Measurements from ENCODE around the gene MEIOB. TPM values are rescaled to one million over a fixed set of nuclear protein-coding genes. Genes with fewer than 3 reads are reported as not detected.

MEIOB gene
- total RNA-seq, 2 experiments from 2014 or later, result not detected

DNA sequence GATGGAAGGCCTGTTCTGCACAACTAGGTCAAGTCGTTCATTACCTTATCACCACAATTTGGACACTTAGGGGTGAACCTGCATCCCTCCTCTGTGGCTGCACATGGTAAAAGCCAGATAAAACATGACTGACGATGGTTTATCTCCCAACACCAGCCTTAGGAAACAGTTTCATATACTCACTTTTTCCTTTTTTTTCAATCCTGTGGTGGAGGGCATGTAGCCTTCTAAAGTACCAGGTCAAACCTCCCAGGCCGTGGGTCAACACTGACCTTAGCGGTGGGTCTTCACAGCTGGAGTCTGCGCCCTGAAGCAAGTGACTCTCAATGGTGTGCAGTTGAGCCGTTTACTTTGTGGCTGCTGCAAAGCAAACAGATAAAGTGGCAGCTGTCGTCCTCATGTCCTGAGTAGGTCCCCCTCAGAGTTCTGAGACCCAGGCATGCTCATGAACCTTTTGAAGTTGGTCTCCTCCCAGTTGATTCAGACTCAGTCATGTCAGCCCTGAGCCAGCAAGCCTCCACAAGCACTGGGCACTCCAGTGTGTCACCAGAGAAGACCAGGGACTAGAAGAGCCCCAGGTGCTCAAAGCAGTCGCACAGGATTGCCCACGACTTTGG lies 39.0 kb downstream of the MEIOB start:
- no peak overlapping the region for H3K27ac Mint-ChIP-seq
- ChIA-PET POLR2A (no interaction called here), CTCF (no interaction called here)
- no peak for ATAC-seq
- peaks cover 13% of the 10 kb centered on the region for H3K4me1 Mint-ChIP-seq (ENCODE audit: low read depth)
- no peaks in the 10 kb centered on the region for H3K9me3 Mint-ChIP-seq (ENCODE audit: insufficient read depth)
- no peak for DNase-seq
- H3K27me3 Mint-ChIP-seq (ENCODE audit: low read depth), result no peaks in the 10 kb centered on the region
- H3K36me3 Mint-ChIP-seq (ENCODE audit: low read depth), result peaks cover 6% of the 10 kb centered on the region
- H3K4me3 Mint-ChIP-seq, result no peak overlapping the region

DNA sequence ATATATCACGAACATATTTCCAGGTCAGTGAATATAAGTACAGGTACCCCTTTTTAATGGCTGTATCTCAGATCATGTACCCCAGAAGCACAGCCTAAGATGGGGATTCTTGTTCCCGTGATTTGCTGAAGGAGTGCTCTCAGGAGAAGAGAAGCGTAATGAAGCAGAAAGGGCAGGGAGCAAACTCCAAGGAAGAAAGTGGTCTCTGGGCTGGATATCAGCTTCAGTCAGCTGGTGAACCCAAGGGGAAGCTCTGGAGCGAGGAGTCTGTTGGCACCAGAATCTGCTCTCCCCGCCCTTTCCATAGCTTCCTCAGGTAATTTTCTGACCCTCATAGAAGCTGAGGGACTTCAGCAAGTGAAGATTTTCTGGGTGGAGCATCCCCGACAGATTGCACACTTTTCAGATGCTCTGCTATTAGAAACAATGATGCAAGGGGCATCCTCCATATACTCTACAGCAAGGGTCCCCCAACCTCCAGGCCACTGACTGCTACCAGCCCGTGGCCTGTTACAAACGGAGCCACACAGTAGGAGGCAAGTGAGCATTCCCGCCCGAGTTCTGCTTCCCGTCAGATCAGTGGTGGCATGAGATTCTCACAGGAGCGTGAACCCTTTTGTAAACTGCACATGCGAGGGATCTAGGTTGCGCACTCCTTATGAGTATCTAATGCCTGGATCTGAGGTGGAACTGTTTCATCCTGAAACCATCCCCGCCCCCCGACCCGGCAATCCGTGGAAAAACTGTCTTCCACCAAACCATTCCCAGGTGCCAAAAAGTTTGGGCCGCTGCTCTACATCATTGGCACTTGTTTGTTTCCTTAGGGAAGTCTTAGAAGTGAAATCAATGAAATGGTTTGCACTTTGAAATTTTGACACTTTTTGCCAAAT lies 40.5 kb downstream of the MEIOB start:
- ChIA-PET CTCF (no interaction called here), POLR2A (no interaction called here)
- Mint-ChIP-seq H3K27me3 (ENCODE audit: low read depth) (no peaks in the 10 kb centered on the region), H3K27ac (no peak overlapping the region), H3K9me3 (ENCODE audit: insufficient read depth) (no peaks in the 10 kb centered on the region), H3K4me3 (no peak overlapping the region), H3K36me3 (ENCODE audit: low read depth) (peaks cover 6% of the 10 kb centered on the region), H3K4me1 (ENCODE audit: low read depth) (peaks cover 20% of the 10 kb centered on the region)
- no peak for DNase-seq
- no peak for ATAC-seq

DNA sequence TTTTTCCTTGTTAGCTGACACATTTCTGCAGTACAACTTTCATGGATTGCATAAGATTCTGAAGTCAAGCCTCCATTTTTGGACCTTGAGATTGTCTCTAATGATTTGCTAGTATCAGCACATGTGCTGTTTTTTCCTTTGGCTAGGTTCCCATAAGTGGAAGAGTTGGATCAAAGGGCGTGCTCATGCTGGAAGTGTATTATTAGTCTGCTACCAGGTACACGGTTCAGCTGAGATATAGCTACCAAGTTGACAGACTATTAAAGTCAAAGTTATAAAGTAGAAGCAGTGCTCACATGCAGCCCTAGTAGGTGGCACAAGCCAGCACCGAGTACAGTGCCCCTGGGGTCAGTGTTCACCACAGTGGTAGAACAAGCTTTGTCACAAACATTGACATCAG lies 41.8 kb downstream of the MEIOB start:
- no peak overlapping the region for H3K4me3 Mint-ChIP-seq
- H3K9me3 Mint-ChIP-seq (ENCODE audit: insufficient read depth), result no peaks in the 10 kb centered on the region
- H3K27me3 Mint-ChIP-seq (ENCODE audit: low read depth), result no peaks in the 10 kb centered on the region
- peaks cover 27% of the 10 kb centered on the region for H3K4me1 Mint-ChIP-seq (ENCODE audit: low read depth)
- ChIA-PET POLR2A (interaction anchor here (0.5 kb wide), 1 partner anchor 423 kb away, joined by 3 read pairs; no protein-coding TSS in a partner anchor), CTCF (no interaction called here)
- ATAC-seq, result no peak
- DNase-seq, result no peak
- no peak overlapping the region for H3K27ac Mint-ChIP-seq
- H3K36me3 Mint-ChIP-seq (ENCODE audit: low read depth), result peaks cover 6% of the 10 kb centered on the region

DNA sequence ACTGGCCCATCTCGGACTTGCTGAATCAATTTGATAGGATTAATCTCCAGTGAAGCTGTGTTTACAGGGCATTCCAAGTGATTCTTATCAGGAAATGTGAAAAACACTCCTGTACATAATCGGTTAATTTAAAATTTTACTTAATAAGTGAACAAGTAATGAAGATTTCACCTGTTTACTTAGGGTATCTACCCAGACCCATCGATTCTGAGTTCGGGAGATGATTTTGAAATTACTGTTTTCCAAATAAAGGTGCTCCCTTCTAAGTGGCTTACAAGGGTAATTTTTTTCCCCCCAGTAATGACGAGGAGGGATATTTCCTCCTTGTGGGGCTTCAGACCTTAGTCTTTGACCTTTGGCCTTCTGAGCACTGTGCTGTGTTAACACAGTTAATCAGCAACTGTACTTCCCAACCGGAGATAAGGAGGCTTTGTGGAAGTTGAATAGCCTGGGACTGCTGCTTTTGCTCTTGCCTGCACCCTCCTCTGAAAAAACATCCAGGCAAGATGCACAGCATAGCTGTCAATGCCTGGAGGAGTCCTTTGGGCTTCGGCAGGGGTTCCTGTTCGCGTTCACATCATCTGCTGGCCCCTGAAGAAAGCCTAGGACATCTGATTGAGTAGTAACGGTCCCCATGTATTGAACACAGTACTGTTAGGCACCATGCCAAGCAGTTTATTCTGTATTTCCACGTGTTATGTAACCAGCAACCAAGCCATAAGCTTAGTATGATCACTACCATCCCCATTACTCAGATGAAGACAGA lies 43.1 kb downstream of the MEIOB start:
- H3K4me1 Mint-ChIP-seq (ENCODE audit: low read depth), result peaks cover 39% of the 10 kb centered on the region
- no peaks in the 10 kb centered on the region for H3K9me3 Mint-ChIP-seq (ENCODE audit: insufficient read depth)
- no peak for DNase-seq
- no peak overlapping the region for H3K27ac Mint-ChIP-seq
- no peaks in the 10 kb centered on the region for H3K27me3 Mint-ChIP-seq (ENCODE audit: low read depth)
- peaks cover 6% of the 10 kb centered on the region for H3K36me3 Mint-ChIP-seq (ENCODE audit: low read depth)
- ChIA-PET POLR2A (no interaction called here), CTCF (no interaction called here)
- no peak for ATAC-seq
- H3K4me3 Mint-ChIP-seq, result peak overlapping the region; percentile 50

DNA sequence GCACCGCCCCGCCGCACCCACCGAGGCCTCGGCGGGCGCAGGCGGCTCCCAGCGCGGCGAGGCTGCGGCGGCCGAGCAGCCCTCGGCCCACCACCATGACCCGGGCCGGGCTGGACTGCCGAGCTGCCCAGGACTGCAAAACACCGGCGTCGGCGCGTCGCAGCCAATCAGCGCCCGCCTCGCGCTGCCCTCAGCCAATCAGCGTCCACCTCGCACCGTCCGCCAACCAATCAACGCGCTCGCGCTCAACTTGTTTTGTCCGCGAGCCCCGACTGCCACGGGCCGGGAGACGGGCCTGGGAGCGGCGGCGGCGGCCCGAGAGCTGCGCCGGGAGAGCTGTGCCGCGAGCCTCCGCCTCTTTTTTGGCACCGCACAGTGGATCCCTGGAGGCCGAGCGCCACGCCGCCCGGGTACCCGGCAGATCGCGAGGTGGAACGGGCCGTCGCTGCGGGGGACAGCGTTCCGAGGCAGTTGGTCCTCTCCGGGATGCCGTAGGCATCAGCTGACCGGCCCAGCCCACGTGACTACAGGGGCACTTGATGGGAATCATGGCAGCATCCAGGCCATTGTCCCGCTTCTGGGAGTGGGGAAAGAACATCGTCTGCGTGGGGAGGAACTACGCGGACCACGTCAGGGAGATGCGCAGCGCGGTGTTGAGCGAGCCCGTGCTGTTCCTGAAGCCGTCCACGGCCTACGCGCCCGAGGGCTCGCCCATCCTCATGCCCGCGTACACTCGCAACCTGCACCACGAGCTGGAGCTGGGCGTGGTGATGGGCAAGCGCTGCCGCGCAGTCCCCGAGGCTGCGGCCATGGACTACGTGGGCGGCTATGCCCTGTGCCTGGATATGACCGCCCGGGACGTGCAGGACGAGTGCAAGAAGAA lies 45.0 kb downstream of the MEIOB start, which contains the start of the genes FAHD1 and HAGH:
TSS of gene FAHD1 (plus strand) at position 516 of the 883 bp plus-strand sequence. CDS start at position 549, 33 bp downstream.
TSS of gene HAGH (minus strand) at position 135 of the 883 bp plus-strand sequence. CDS start at position 97, 38 bp downstream.
- Mint-ChIP-seq H3K4me1 (ENCODE audit: low read depth) (peaks cover 41% of the 10 kb centered on the region), H3K9me3 (ENCODE audit: insufficient read depth) (no peaks in the 10 kb centered on the region), H3K27me3 (ENCODE audit: low read depth) (no peaks in the 10 kb centered on the region), H3K27ac (peak within 1 kb of the TSS; percentile 92), H3K36me3 (ENCODE audit: low read depth) (peaks cover 6% of the 10 kb centered on the region), H3K4me3 (peak within 1 kb of the TSS; percentile 97)
- POLR2A ChIA-PET, result interaction anchor here (0.8 to 2.5 kb wide), 5 partner anchors 44 to 406 kb away, joined by 3 to 6 read pairs (median 3); partner anchors contain the start of genes MAPK8IP3, NUBP2, RPS2 and SPSB3
- ATAC-seq (peak; percentile 90), DNase-seq (peak; percentile 91)
- CTCF ChIA-PET, result interaction anchor here (0.8 to 1.3 kb wide), 5 partner anchors 12 to 177 kb away, joined by 3 to 4 read pairs (median 3); partner anchors contain the start of genes MAPK8IP3 and MSRB1

DNA sequence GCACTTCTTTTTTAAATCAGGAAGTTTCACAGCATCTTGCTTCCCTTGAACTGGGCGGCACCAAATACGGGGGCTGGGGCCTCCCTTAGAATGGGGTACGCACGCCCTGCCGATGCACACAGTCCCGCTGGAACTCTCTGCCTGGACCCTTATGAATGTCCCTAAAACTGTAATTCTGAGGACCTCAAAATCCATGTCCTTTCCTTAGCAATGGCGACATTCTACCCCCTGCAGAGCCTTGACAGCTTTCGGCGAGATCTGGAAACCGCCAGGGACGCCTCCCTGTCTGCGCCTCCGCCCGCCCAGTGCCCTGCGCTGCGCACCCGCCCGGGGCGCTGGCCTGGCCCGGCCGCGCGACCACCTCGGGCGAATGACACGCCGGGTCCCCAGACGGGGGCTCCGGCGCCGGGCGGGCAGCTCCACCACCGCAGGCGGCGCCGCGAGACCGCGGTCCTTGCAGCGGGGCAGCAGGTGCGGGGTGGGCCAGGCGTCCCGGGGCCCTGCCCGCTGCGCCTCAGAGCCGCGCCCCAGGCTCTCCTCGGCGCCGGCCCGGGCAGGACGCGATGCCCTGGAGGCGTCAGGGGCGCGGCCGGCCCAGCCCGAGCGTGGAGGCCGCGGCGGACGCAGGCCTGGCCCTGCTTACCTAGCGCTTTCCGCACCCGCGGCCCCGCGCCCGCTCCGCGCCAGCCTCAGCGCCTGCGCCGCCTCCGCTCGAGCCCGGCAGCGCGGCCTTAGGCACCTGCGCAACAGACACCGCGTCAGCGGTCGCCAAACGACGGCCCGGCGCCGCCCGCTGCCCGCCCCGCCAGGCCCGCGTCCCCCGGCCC lies 45.9 kb downstream of the MEIOB start:
- Mint-ChIP-seq H3K4me3 (peak overlapping the region; percentile 80), H3K4me1 (ENCODE audit: low read depth) (peaks cover 41% of the 10 kb centered on the region), H3K36me3 (ENCODE audit: low read depth) (peaks cover 6% of the 10 kb centered on the region), H3K27me3 (ENCODE audit: low read depth) (no peaks in the 10 kb centered on the region), H3K27ac (peak overlapping the region; percentile 86), H3K9me3 (ENCODE audit: insufficient read depth) (no peaks in the 10 kb centered on the region)
- ChIA-PET CTCF (interaction anchor here (0.8 to 1.3 kb wide), 2 partner anchors 20 to 117 kb away, joined by 3 read pairs; partner anchors contain the start of gene MSRB1), POLR2A (interaction anchor here (1.0 to 2.5 kb wide), 2 partner anchors 120 to 139 kb away, joined by 3 to 6 read pairs; partner anchors contain the start of genes MAPK8IP3 and RPS2)
- ATAC-seq (peak; percentile 77), DNase-seq (peak; percentile 74)

DNA sequence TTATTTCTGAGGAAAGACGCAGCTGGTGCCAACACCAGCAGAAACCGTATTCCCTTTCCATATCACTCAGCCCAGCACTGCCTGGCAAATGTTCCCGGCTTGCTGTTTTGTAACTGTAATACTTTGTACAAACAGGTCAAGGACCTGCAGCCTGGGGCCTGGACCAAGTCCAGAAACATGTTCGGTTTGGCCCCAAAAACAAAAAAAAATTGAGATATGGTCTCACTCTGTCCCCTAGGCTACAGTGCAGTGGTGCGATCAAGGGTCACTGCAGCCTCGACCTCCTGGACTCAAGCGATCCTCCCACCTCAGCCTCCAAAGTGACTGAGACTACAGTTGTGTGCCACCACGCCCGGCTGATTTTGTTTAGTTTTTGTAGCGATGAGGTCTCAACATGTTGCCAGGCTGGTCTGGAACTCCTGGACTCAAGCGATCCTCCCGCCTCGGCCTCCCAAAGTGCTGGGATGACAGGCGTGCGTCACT lies 46.5 kb downstream of the MEIOB start:
- POLR2A ChIA-PET, result interaction anchor here (2.5 kb wide), 1 partner anchor 120 kb away, joined by 6 read pairs; the partner anchor contains the start of gene MAPK8IP3
- Mint-ChIP-seq H3K27ac (peak overlapping the region; percentile 86), H3K9me3 (ENCODE audit: insufficient read depth) (no peaks in the 10 kb centered on the region), H3K4me1 (ENCODE audit: low read depth) (peaks cover 41% of the 10 kb centered on the region), H3K36me3 (ENCODE audit: low read depth) (peaks cover 6% of the 10 kb centered on the region), H3K4me3 (peak overlapping the region; percentile 80), H3K27me3 (ENCODE audit: low read depth) (no peaks in the 10 kb centered on the region)
- CTCF ChIA-PET, result interaction anchor here (2.3 kb wide), 1 partner anchor 12 kb away, joined by 7 read pairs; no protein-coding TSS in a partner anchor
- DNase-seq (no peak), ATAC-seq (no peak)

DNA sequence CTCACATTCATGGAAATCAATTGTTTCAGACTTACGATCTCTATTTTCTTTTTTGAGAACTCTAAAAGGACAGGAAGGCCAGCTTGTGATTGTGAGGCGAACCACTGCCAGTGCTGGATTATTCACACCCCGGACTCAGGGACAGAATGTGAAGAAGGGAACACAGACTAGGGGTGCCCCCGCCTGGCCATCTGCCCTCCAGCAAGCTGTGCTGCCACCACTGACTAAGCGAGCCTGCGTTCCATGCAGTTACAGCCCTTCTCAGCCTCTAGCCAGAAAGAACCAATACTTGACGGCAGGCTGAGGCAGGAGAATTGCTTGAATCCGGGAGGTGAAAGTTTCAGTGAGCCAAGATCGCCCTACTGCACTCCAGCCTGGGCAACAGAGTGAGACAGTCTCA lies 48.1 kb downstream of the MEIOB start:
- Mint-ChIP-seq H3K27me3 (ENCODE audit: low read depth) (no peaks in the 10 kb centered on the region), H3K4me3 (no peak overlapping the region)

DNA sequence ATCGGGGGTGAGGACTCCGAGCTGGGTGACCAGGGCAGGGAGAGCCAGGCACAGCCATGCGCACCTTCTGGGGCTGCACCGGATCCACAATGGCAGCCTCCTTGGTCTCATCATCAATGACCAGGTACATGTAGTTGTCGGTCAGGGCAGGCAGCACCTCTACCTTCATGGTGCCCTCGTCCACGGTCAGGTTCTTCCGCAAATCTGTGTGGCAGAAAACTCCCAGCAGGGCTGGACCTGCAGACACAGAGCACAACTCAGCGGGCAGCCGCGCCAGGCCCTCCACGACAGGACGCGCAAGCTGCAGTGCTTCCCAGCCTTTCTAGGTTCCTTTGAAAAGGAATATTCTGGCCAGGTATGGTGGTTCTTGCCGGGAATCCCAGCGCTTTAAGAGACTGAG lies 49.2 kb downstream of the MEIOB start:
- ChIA-PET CTCF (interaction anchor here (2.3 kb wide), 1 partner anchor 9 kb away, joined by 7 read pairs; no protein-coding TSS in a partner anchor), POLR2A (interaction anchor here (1.6 kb wide), 1 partner anchor 11 kb away, joined by 3 read pairs; no protein-coding TSS in a partner anchor)
- Mint-ChIP-seq H3K4me3 (no peak overlapping the region), H3K4me1 (ENCODE audit: low read depth) (peaks cover 27% of the 10 kb centered on the region), H3K27ac (no peak overlapping the region), H3K36me3 (ENCODE audit: low read depth) (peaks cover 3% of the 10 kb centered on the region), H3K9me3 (ENCODE audit: insufficient read depth) (no peaks in the 10 kb centered on the region), H3K27me3 (ENCODE audit: low read depth) (no peaks in the 10 kb centered on the region)
- DNase-seq (no peak), ATAC-seq (no peak)

More for the DNA sequence above, 48.1 kb downstream of the MEIOB start:
- Mint-ChIP-seq H3K9me3 (ENCODE audit: insufficient read depth) (no peaks in the 10 kb centered on the region), H3K4me1 (ENCODE audit: low read depth) (peaks cover 35% of the 10 kb centered on the region), H3K27ac (no peak overlapping the region), H3K36me3 (ENCODE audit: low read depth) (peaks cover 4% of the 10 kb centered on the region)
- no peak for ATAC-seq
- peak; percentile 35 for DNase-seq
- ChIA-PET CTCF (interaction anchor here (0.5 to 2.3 kb wide), 4 partner anchors 10 to 41 kb away, joined by 3 to 7 read pairs (median 4); partner anchors contain the start of genes NUBP2 and SPSB3), POLR2A (interaction anchor here (1.6 kb wide), 1 partner anchor 12 kb away, joined by 3 read pairs; no protein-coding TSS in a partner anchor)
